ENCODE results near the gene PCSK6. TPM values are rescaled to one million over a fixed set of nuclear protein-coding genes. Genes with fewer than 3 reads are reported as not detected.

The PCSK6 gene
- total RNA-seq, 2 experiments from 2014 or later, result 0.57 TPM; not detected in 1

GRCh38 chr15:101382544-101382943, 107.0 kb downstream of the PCSK6 start:
- Histone ChIP-seq H3K9me2 (ENCODE audit: insufficient read depth, low read length) (no peaks in the 10 kb centered on the region), H3K4me3 (ENCODE audit: low read depth, low read length, poor library complexity, severe bottlenecking) (no peak overlapping the region), H3K36me3 (ENCODE audit: insufficient read depth, low read length) (no peaks in the 10 kb centered on the region), H2AFZ (ENCODE audit: low read length) (no peak overlapping the region), H3K27ac (ENCODE audit: low read depth, low read length, poor library complexity, severe bottlenecking) (no peak overlapping the region), H3K9me3 (ENCODE audit: low read length) (no peaks in the 10 kb centered on the region), H3K4me1 (ENCODE audit: insufficient read depth, low read length, poor library complexity, severe bottlenecking) (no peaks in the 10 kb centered on the region), H3K79me2 (ENCODE audit: insufficient read depth, low read depth, low read length) (no peaks in the 10 kb centered on the region), H3K4me2 (ENCODE audit: low read length) (no peak overlapping the region), H4K20me1 (ENCODE audit: insufficient read depth, low read length) (no peaks in the 10 kb centered on the region)
- DNase-seq (ENCODE audit: low spot score), result no peak
- ChIA-PET POLR2A (interaction anchor here (0.6 to 0.7 kb wide), 3 partner anchors 10 to 110 kb away, joined by 3 to 5 read pairs (median 4); no protein-coding TSS in a partner anchor), CTCF (ENCODE audit: unreplicated experiment) (no interaction called here)
- intact Hi-C loops (cut with micrococcal nuclease; ENCODE audit: unreplicated experiment), result no loop called here
- TF ChIP-seq EZH2phosphoT487 (IDR thresholded peaks at IDR 0.05; ENCODE audit: borderline replicate concordance, low read depth, low read length) (no peak), CTCF (conservative IDR thresholded peaks at IDR 0.05; ENCODE audit: low read length) (no peak)
- BruUV-seq (replicated peaks), result no TSS peak

- Histone ChIP-seq H3K4me3 (ENCODE audit: low read depth, low read length, poor library complexity, severe bottlenecking) (no peak overlapping the region), H3K27ac (ENCODE audit: low read depth, low read length, poor library complexity, severe bottlenecking) (no peak overlapping the region), H4K20me1 (ENCODE audit: insufficient read depth, low read length) (no peaks in the 10 kb centered on the region), H3K4me2 (ENCODE audit: low read length) (no peak overlapping the region), H2AFZ (ENCODE audit: low read length) (no peak overlapping the region), H3K9me3 (ENCODE audit: low read length) (no peaks in the 10 kb centered on the region), H3K79me2 (ENCODE audit: insufficient read depth, low read depth, low read length) (no peaks in the 10 kb centered on the region), H3K36me3 (ENCODE audit: insufficient read depth, low read length) (no peaks in the 10 kb centered on the region), H3K9me2 (ENCODE audit: insufficient read depth, low read length) (no peaks in the 10 kb centered on the region), H3K4me1 (ENCODE audit: insufficient read depth, low read length, poor library complexity, severe bottlenecking) (no peaks in the 10 kb centered on the region)
- ChIA-PET POLR2A (interaction anchor here (0.7 kb wide), 1 partner anchor 325 kb away, joined by 3 read pairs; no protein-coding TSS in a partner anchor), CTCF (ENCODE audit: unreplicated experiment) (no interaction called here)
- no peak for TF ChIP-seq CTCF (conservative IDR thresholded peaks at IDR 0.05; ENCODE audit: low read length)
- no peak for TF ChIP-seq EZH2phosphoT487 (IDR thresholded peaks at IDR 0.05; ENCODE audit: borderline replicate concordance, low read depth, low read length)
- no peak for DNase-seq (ENCODE audit: low spot score)
- BruUV-seq (replicated peaks), result no TSS peak
- intact Hi-C loops (cut with micrococcal nuclease; ENCODE audit: unreplicated experiment), result no loop called here
These were observed 107.8 kb downstream of the PCSK6 start for GRCh38 chr15:101381671-101382212.

GRCh38 chr15:101380146-101380545, 109.4 kb downstream of the PCSK6 start:
- H4K20me1 ChIP-seq (ENCODE audit: insufficient read depth, low read length), result no peaks in the 10 kb centered on the region
- no TSS peak for BruUV-seq (replicated peaks)

More at GRCh38 chr15:101380146-101380545, 109.4 kb downstream of the PCSK6 start:
- Histone ChIP-seq H3K9me2 (ENCODE audit: insufficient read depth, low read length) (no peaks in the 10 kb centered on the region), H3K9me3 (ENCODE audit: low read length) (no peaks in the 10 kb centered on the region), H3K36me3 (ENCODE audit: insufficient read depth, low read length) (no peaks in the 10 kb centered on the region), H3K79me2 (ENCODE audit: insufficient read depth, low read depth, low read length) (no peaks in the 10 kb centered on the region), H3K4me3 (ENCODE audit: low read depth, low read length, poor library complexity, severe bottlenecking) (no peak overlapping the region), H2AFZ (ENCODE audit: low read length) (no peak overlapping the region), H3K4me2 (ENCODE audit: low read length) (no peak overlapping the region), H3K4me1 (ENCODE audit: insufficient read depth, low read length, poor library complexity, severe bottlenecking) (no peaks in the 10 kb centered on the region), H3K27ac (ENCODE audit: low read depth, low read length, poor library complexity, severe bottlenecking) (no peak overlapping the region)
- no peak for DNase-seq (ENCODE audit: low spot score)
- intact Hi-C loops (cut with micrococcal nuclease; ENCODE audit: unreplicated experiment), result no loop called here
- POLR2A ChIA-PET, result no interaction called here
- CTCF ChIA-PET (ENCODE audit: unreplicated experiment), result no interaction called here
- TF ChIP-seq CTCF (conservative IDR thresholded peaks at IDR 0.05; ENCODE audit: low read length) (no peak), EZH2phosphoT487 (IDR thresholded peaks at IDR 0.05; ENCODE audit: borderline replicate concordance, low read depth, low read length) (no peak)
